Measurements from ENCODE around the gene LHX3. TPM values are rescaled to one million over a fixed set of nuclear protein-coding genes. Genes with fewer than 3 reads are reported as not detected.

Gene LHX3
- not detected for total RNA-seq

DNA sequence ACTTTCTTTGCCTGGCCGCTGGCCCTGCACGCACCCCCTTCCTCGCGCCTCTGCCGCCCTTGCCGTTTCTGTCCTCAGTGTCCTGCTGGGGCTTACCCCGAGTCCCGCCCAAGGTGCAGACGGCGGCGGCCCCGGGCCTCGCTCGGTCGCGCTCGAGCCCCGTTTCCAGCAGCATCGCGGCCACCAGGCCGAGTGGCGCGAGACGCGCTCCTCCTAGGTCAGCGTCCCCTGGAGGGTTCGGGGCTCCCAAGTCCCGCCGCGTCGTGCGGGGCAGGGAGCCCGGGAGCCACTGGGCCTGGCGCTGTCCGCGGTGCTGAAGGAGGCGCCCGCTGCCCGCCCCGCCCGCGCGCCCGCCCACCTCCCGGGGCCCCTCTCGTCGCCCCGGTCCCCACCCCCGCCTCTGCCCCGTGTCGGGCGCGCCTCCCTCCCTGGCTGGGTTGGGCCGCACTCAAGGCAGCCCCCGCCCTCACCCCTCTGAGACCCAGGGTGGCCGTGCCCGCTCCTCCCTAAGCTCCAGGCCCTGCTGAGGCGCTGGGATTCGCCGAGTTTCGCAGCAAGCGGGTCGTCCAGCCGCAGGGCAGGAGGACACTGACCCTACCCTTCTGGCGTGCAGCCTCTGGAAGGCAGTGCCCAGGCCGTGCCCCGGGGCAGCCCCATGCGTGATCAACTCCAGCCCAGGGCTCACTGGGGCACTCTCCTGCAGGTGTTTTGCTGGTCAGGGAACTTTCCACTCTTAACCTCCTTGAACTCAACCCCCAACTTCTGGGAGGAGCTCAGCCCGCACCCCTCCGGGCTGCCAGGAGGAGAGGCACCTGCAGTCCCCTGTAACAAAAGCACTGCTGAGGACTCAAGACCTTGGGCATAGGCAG lies at the start of gene LHX3:
Gene LHX3 (minus strand): TSS at position 291 of the 869 bp plus-strand sequence. CDS start 116 bp downstream, at position 175.

DNA sequence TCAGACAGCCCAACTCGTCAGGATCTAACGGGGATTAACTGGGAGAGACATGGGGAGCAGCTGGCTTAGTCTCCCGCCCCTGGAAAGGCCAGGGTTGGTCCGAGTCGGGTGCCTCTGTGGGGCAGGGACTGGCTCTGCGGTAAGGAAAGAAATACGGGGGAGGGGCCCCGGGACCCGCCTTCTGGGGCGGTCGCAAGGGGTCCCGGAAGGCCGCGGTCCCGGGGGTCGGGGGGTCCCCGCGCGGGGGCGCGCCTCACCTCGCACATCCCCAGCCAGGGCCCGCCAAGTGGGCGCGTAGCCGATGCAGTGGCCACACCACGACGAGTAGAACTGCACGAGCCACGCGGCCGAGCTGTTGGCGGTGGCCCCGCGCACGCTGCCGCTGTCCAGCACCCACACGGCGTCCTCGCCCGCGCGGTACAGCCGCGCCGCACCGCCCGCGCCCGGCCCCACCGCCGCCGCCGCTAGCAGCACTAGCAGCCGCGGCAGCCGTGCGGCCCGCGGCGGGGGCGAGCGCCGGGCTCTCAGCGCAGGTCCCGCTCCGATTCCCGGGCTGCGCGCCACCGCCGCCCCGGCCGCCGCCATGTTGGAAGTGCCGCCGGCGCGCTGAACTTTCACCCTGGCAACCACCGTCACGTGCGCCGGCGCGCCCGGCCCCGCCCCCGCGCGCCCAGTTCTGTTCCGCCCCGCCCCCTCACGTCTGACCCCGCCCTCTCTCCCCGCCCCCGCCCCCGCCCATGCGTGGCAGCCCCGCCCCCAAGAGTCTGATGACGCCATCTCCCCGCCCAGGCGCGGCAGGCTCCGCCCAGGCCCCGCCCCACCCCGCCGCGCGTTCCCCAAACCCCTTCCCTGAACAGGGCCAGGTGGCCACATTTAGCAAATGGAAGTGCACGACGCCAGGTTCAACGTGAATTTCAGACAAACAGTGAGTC lies 40.6 kb upstream of the LHX3 start, which contains the start of gene QSOX2:
Gene QSOX2 (minus strand): TSS at position 594 of the 932 bp plus-strand sequence. CDS start 9 bp downstream, at position 585.

Other genes with a start within 250 kb of the LHX3 start
- gene UBAC1, start 243.8 kb downstream of the LHX3 start, total RNA-seq: 47.2 TPM
- gene NACC2, start 109.8 kb downstream of the LHX3 start, total RNA-seq: 9.5 TPM
- gene TMEM250, start 86.3 kb downstream of the LHX3 start, total RNA-seq: 23.4 TPM
- 11.9 TPM for gene QSOX2, start 40.7 kb upstream of the LHX3 start, total RNA-seq
- gene CCDC187, start 99.0 kb upstream of the LHX3 start, total RNA-seq: 3.0 TPM
- gene GPSM1, start 122.4 kb upstream of the LHX3 start, total RNA-seq: 45.0 TPM
- 8.4 TPM for gene DNLZ, start 158.6 kb upstream of the LHX3 start, total RNA-seq
- gene CARD9, start 168.5 kb upstream of the LHX3 start, total RNA-seq: 5.7 TPM
- gene SNAPC4, start 195.0 kb upstream of the LHX3 start, total RNA-seq: 9.6 TPM
- 37.8 TPM for gene ENTR1, start 205.5 kb upstream of the LHX3 start, total RNA-seq
- gene PMPCA, start 205.5 kb upstream of the LHX3 start, total RNA-seq: 40.5 TPM
- 13.0 TPM for gene INPP5E, start 234.7 kb upstream of the LHX3 start, total RNA-seq